ENCODE measurements around the gene CMTR1. TPM values are rescaled to one million over a fixed set of nuclear protein-coding genes. Genes with fewer than 3 reads are reported as not detected.

Gene CMTR1
- total RNA-seq, 1 experiment from 2014 or later, result 28.7 TPM

DNA sequence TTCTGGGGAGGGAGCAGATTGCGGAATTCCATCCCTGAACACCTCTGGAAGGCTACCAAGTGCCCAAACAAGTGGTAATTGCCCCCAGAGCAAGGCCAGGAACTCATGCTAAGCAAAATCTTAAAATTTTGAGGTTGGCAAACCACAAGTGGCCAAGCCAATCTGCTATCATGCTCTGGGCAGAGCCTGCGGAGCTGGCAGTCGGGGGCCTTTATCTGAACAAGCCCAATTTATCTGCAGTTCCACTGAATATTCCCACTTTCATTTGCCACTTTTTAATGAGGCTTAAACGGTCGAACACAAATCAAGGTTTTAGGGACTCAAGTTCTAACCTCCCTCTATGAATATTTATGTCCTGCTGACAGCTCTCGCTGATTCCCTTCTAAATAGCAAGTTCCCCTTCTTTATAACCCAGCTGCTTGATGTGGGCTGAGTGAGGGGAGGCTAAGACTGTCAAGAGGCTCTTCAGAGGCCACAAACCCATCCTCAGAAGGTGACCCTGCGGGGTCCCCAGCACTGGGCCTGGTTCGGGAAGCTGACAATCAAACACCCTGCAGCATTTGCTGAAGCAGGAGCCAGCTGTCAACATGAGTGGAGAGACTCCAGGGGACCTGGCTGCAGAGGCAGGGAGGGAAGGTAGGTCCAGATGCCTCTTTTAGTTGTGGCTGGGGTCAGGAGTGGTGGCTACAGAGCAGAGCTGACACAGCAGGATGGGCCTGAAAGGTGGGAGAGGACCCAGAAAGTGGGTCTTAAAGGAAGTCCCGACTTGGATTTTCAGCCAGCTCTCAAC, 54.8 kb downstream of the CMTR1 start:
- Histone ChIP-seq H3K4me3 (replicated peaks in 1 of 2; ENCODE audit: low read depth in 1 of 2, low read length in 2 of 2) (no peak overlapping the region), H3K4me2 (ENCODE audit: low read length) (no peak overlapping the region), H3K79me2 (ENCODE audit: insufficient read depth, low read length) (no peaks in the 10 kb centered on the region; the same call in 1 of the 2 replicates), H2AFZ (ENCODE audit: low read depth, low read length, poor library complexity, severe bottlenecking) (no peak overlapping the region), H3K9me3 (ENCODE audit: control insufficient read depth in 1 of 2, insufficient read depth in 1 of 2, low read depth in 1 of 2, low read length in 2 of 2) (no peaks in the 10 kb centered on the region), H3K27me3 (ENCODE audit: insufficient read depth, low read length) (no peaks in the 10 kb centered on the region), H3K4me1 (ENCODE audit: control insufficient read depth in 1 of 2, insufficient read depth in 2 of 2, low read length in 2 of 2) (no peaks in the 10 kb centered on the region), H3K36me3 (ENCODE audit: control insufficient read depth in 1 of 2, insufficient read depth in 2 of 2, low read length in 2 of 2) (no peaks in the 10 kb centered on the region), H3K9ac (ENCODE audit: low read length) (no peak overlapping the region), H4K20me1 (ENCODE audit: insufficient read depth) (no peaks in the 10 kb centered on the region), H3K9me2 (ENCODE audit: insufficient read depth) (no peaks in the 10 kb centered on the region), H3K27ac (ENCODE audit: low read depth, low read length) (no peak overlapping the region)
- ChIA-PET CTCF (no interaction called here), POLR2A (no interaction called here), RAD21 (ENCODE audit: low non-redundant PET in 1 of 2, low total read pairs in 2 of 2, uncharacterized antibody in 2 of 2, unreplicated experiment in 2 of 2) (no interaction called here)
- no peak for DNase-seq (ENCODE audit: low read depth, low spot score)
- no TSS peak for BruUV-seq (replicated peaks)
- intact Hi-C loops (cut with micrococcal nuclease), result no loop called here
- TF ChIP-seq EGR1 (IDR thresholded peaks at IDR 0.05; ENCODE audit: low read depth) (no peak), EZH2phosphoT487 (IDR thresholded peaks at IDR 0.05; ENCODE audit: borderline replicate concordance) (no peak), ZFX (IDR thresholded peaks at IDR 0.05) (no peak), SIN3A (IDR thresholded peaks at IDR 0.05; ENCODE audit: low read depth) (no peak), TCF7L2 (IDR thresholded peaks at IDR 0.05; ENCODE audit: borderline replicate concordance, extremely low read depth, insufficient read depth, insufficient read length) (no peak), ELF1 (IDR thresholded peaks at IDR 0.05; ENCODE audit: borderline replicate concordance, low read depth) (no peak), SP1 (IDR thresholded peaks at IDR 0.05; ENCODE audit: low read depth) (no peak), YY1 (IDR thresholded peaks at IDR 0.05; ENCODE audit: extremely low read depth, insufficient replicate concordance, low read depth, low read length) (no peak), CBX3 (IDR thresholded peaks at IDR 0.05; ENCODE audit: low read depth) (no peak)
- ATAC-seq, result no peak

DNA sequence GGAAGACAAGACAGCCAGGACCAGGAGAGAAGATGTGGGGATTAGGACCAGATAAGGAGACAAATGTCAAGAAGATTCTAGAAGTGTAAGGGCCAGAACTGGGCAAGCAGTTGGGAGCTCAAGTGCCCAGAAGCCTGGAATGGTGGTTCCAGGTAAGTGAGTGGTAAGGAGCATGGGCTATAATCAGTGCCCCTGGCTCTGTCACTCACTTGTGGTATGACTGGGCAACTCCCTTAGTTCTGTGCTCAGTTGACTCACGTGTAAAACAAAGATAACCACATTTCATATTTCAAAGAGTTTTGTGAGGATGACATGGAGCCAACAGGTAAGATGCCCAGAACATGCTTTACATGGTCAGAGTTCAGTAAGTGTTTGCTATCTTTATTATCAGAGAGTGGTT, 55.5 kb downstream of the CMTR1 start:
- TF ChIP-seq POLR2AphosphoS5 (IDR thresholded peaks at IDR 0.05; ENCODE audit: low read depth, low read length), result no peak
- intact Hi-C loops (cut with micrococcal nuclease), result no loop called here
- Histone ChIP-seq H3K9ac (ENCODE audit: low read length) (no peak overlapping the region), H3K27ac (ENCODE audit: low read depth, low read length) (no peak overlapping the region), H3K9me3 (ENCODE audit: control insufficient read depth in 1 of 2, insufficient read depth in 1 of 2, low read depth in 1 of 2, low read length in 2 of 2) (no peaks in the 10 kb centered on the region), H3K27me3 (ENCODE audit: insufficient read depth, low read length) (no peaks in the 10 kb centered on the region), H3K79me2 (ENCODE audit: insufficient read depth, low read length) (no peaks in the 10 kb centered on the region; the same call in 1 of the 2 replicates), H3K36me3 (ENCODE audit: control insufficient read depth in 1 of 2, insufficient read depth in 2 of 2, low read length in 2 of 2) (no peaks in the 10 kb centered on the region), H3K9me2 (ENCODE audit: insufficient read depth) (no peaks in the 10 kb centered on the region), H3K4me1 (ENCODE audit: control insufficient read depth in 1 of 2, insufficient read depth in 2 of 2, low read length in 2 of 2) (no peaks in the 10 kb centered on the region), H2AFZ (ENCODE audit: low read depth, low read length, poor library complexity, severe bottlenecking) (no peak overlapping the region), H3K4me2 (ENCODE audit: low read length) (no peak overlapping the region), H3K4me3 (replicated peaks in 1 of 2; ENCODE audit: low read depth in 1 of 2, low read length in 2 of 2) (no peak overlapping the region), H4K20me1 (ENCODE audit: insufficient read depth) (no peaks in the 10 kb centered on the region)
- DNase-seq (ENCODE audit: low read depth, low spot score) (no peak), ATAC-seq (no peak)
- POLR2A ChIA-PET, result no interaction called here
- RAD21 ChIA-PET (ENCODE audit: low non-redundant PET in 1 of 2, low total read pairs in 2 of 2, uncharacterized antibody in 2 of 2, unreplicated experiment in 2 of 2), result no interaction called here
- CTCF ChIA-PET, result no interaction called here
- no TSS peak for BruUV-seq (replicated peaks)

All from HCT116 (cell line).